HG02970 (cell line): Measurements from ENCODE around the gene MDGA2.

Experiments used
- ATAC-seq: cut with Tn5 transposase; IDR thresholded peaks from one replicate; pipeline ENCODE4 v1.9.1; 2021; ENCODE audit warnings: mild to moderate bottlenecking, moderate library complexity, moderate number of reproducible peaks; ENCODE audit not compliant: unreplicated experiment, low FRiP score

Gene MDGA2

GRCh38 chr14:47509957-47510356 lies 165.4 kb downstream of the MDGA2 start:
- ATAC-seq: no peak

GRCh38 chr14:47507861-47508260 lies 167.5 kb downstream of the MDGA2 start:
- no peak for ATAC-seq

- ATAC-seq: no peak
These were observed 175.0 kb downstream of the MDGA2 start for GRCh38 chr14:47500369-47500768.

GRCh38 chr14:47490766-47491165 lies 184.6 kb downstream of the MDGA2 start:
- no peak for ATAC-seq

- no peak for ATAC-seq
These were observed 185.1 kb downstream of the MDGA2 start for GRCh38 chr14:47490353-47490752.

- ATAC-seq: no peak
These were observed 190.0 kb downstream of the MDGA2 start for GRCh38 chr14:47485421-47485820.

GRCh38 chr14:47483449-47483848 lies 192.0 kb downstream of the MDGA2 start:
- no peak for ATAC-seq

GRCh38 chr14:47471075-47471474 lies 204.3 kb downstream of the MDGA2 start:
- ATAC-seq: no peak

- no peak for ATAC-seq
These were observed 208.5 kb downstream of the MDGA2 start for GRCh38 chr14:47466916-47467315.

GRCh38 chr14:47454025-47454424 lies 221.4 kb downstream of the MDGA2 start:
- ATAC-seq: no peak

GRCh38 chr14:47447076-47447475 lies 228.3 kb downstream of the MDGA2 start:
- ATAC-seq: no peak

GRCh38 chr14:47442211-47442610 lies 233.2 kb downstream of the MDGA2 start:
- ATAC-seq: no peak

GRCh38 chr14:47439953-47440352 lies 235.5 kb downstream of the MDGA2 start:
- no peak for ATAC-seq

- ATAC-seq: no peak
These were observed 236.7 kb downstream of the MDGA2 start for GRCh38 chr14:47438650-47439140.

GRCh38 chr14:47435331-47435965 lies 240.0 kb downstream of the MDGA2 start:
- ATAC-seq: no peak

- ATAC-seq: no peak
These were observed 247.8 kb downstream of the MDGA2 start for GRCh38 chr14:47427629-47428028.

GRCh38 chr14:47425302-47425701 lies 250.1 kb downstream of the MDGA2 start:
- ATAC-seq: no peak

- no peak for ATAC-seq
These were observed 253.2 kb downstream of the MDGA2 start for GRCh38 chr14:47422191-47422590.

- ATAC-seq: no peak
These were observed 263.9 kb downstream of the MDGA2 start for GRCh38 chr14:47411523-47411922.

GRCh38 chr14:47392326-47392725 lies 283.1 kb downstream of the MDGA2 start:
- no peak for ATAC-seq

- no peak for ATAC-seq
These were observed 284.4 kb downstream of the MDGA2 start for GRCh38 chr14:47390831-47391504.

- ATAC-seq: no peak
These were observed 285.9 kb downstream of the MDGA2 start for GRCh38 chr14:47389535-47389934.
